Measurements from ENCODE around the gene PPP1R9A.

DNA sequence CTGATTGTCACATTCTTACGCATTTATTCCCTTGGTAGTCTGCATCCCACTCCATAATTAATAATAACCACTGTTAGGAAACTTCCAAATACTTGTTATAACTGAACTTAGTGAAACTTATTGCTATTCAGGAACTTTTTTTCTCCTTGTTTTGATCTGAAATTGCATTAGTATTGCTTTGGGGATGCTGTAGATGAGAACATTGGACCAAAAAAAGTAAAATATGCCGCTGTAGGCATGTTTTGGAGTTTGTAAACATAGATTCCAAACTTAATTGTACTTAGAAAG lies 1.7 kb downstream of the PPP1R9A start:
- TF ChIP-seq POLR2A (IDR thresholded peaks at IDR 0.05): no peak
- TF ChIP-seq, protein P1, sequence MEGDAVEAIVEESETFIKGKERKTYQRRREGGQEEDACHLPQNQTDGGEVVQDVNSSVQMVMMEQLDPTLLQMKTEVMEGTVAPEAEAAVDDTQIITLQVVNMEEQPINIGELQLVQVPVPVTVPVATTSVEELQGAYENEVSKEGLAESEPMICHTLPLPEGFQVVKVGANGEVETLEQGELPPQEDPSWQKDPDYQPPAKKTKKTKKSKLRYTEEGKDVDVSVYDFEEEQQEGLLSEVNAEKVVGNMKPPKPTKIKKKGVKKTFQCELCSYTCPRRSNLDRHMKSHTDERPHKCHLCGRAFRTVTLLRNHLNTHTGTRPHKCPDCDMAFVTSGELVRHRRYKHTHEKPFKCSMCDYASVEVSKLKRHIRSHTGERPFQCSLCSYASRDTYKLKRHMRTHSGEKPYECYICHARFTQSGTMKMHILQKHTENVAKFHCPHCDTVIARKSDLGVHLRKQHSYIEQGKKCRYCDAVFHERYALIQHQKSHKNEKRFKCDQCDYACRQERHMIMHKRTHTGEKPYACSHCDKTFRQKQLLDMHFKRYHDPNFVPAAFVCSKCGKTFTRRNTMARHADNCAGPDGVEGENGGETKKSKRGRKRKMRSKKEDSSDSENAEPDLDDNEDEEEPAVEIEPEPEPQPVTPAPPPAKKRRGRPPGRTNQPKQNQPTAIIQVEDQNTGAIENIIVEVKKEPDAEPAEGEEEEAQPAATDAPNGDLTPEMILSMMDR (IDR thresholded peaks at IDR 0.05): no peak

Data from sigmoid colon (tissue), 3 donors.